Psoas muscle (tissue), 8 donors: ENCODE measurements around the gene GAMT. TPM values are rescaled to one million over a fixed set of nuclear protein-coding genes. Genes with fewer than 3 reads are reported as not detected.

Experiments used
- ATAC-seq, 4 donors: fragments of 200-7000 bp; cut with Tn5 transposase; one replicate each; pipeline ENCODE4 v1.9.1; 2020; ENCODE audit warnings: moderate library complexity in 3 of 4, mild to moderate bottlenecking in 2 of 4
- DNase-seq, 2 donors: peaks; one replicate each; pipeline ENCODE4 v3.0.0-alpha.2; 2020
- H3K27ac ChIP-seq: fragments of 200-600 bp; one replicate; pipeline ENCODE4 v1.8.0; 2022
- H3K27me3 ChIP-seq, 3 donors: fragments of 200-600 bp in 1 of 3; one replicate each; pipeline versions ENCODE4 v1.6.1 to v1.8.0; 2013 to 2022; ENCODE audit warnings: low read length in 2 of 3, mild to moderate bottlenecking in 2 of 3, moderate library complexity in 1 of 3; ENCODE audit not compliant: insufficient read depth in 3 of 3
- H3K36me3 ChIP-seq, 2 donors: fragments of 200-600 bp in 1 of 2; one replicate each; pipeline versions ENCODE4 v1.6.1 to v1.8.0; 2013 to 2022; ENCODE audit warnings: low read depth in 1 of 2, mild to moderate bottlenecking in 1 of 2, moderate library complexity in 1 of 2; ENCODE audit not compliant: insufficient read depth in 1 of 2
- H3K4me1 ChIP-seq: fragments of 200-600 bp; one replicate; pipeline ENCODE4 v1.8.0; 2022
- H3K4me3 ChIP-seq: fragments of 200-600 bp; one replicate; pipeline ENCODE4 v1.8.0; 2022; ENCODE audit warnings: mild to moderate bottlenecking
- H3K9me3 ChIP-seq: fragments of 200-600 bp; one replicate; pipeline ENCODE4 v1.8.0; 2022
- CTCF ChIP-seq: fragments of 200-600 bp; IDR thresholded peaks from one replicate; pipeline ENCODE4 v1.8.0; 2022; ENCODE audit warnings: antibody characterized with exemption
- WGBS, 3 donors: extraction: QIAGEN DNeasy Blood & Tissue Kit; methylation state at CpG; one replicate each; pipeline versions ENCODE4 v1.1.6 to v1.1.7; 2013; 5-methylcytosine and 5-hydroxymethylcytosine counted together
- intact Hi-C, 2 donors: fragments of 100-400 bp; cut with DNase I; formaldehyde crosslinking; loops; one replicate each; pipeline versions ENCODE4 v1.11.0 to v1.14.2; 2022
- polyA plus RNA-seq, 3 donors: library from polyadenylated mRNA; stranded (reverse); fragments of 200-250 nt; gene quantifications; one replicate each; pipeline ENCODE4 v1.2.3, GENCODE V29; 2013
- total RNA-seq, 4 donors: library from RNA; stranded (reverse); fragmentation: NEBNext Ultra II Directional in 2 of 4; extraction: Animal tissue kit (Norgen Biotek cat#: 25700) in 2 of 4; gene quantifications; one replicate each; pipeline versions ENCODE4 v1.2.1 to v1.2.4, GENCODE V29; 2021 to 2023
- donor health status: healthy with polysubstance abuse.
- donor health status: DM: no; HTN: no; CAD: no; lungs with moderate emphysema.
- donor health status: Bipolar disorder and iron deficiency.
- donor health status: healthy.
- donor health status: DM: yes; HTN: yes; CAD: no.
- donor health status: DM: no; HTN: no; CAD: no.
- donor health status: DM: no; HTN: no; CAD: no.
- donor health status: DM: yes; HTN: yes; CAD: no.

The GAMT gene
- total and polyA plus RNA-seq, 7 donors: 162 to 464 (median 237) TPM

- intact Hi-C loops: no loop called here
These were observed 24.0 kb downstream of the GAMT start for GRCh38 chr19:1377176-1377964.

GRCh38 chr19:1376415-1376805 is 24.9 kb downstream of the GAMT start:
- no peaks in the 10 kb centered on the region for H3K9me3 ChIP-seq
- DNase-seq: no peak
- WGBS, 3 donors: 91 to 93% (median 93%) methylated on average over 17 of the region's 17 CpGs
- ATAC-seq: no peak
- TF ChIP-seq CTCF: no peak
- intact Hi-C loops: no loop called here
- peaks cover 0 to 53% of the 10 kb centered on the region in 2 donors for H3K36me3 ChIP-seq
- H3K4me3 ChIP-seq: no peak overlapping the region
- H3K27me3 ChIP-seq: no peaks in the 10 kb centered on the region
- H3K27ac ChIP-seq: no peak overlapping the region
- no peaks in the 10 kb centered on the region for H3K4me1 ChIP-seq

More at GRCh38 chr19:1377176-1377964, 24.0 kb downstream of the GAMT start:
- Histone ChIP-seq H3K27me3 (no peaks in the 10 kb centered on the region), H3K4me1 (peaks cover 5% of the 10 kb centered on the region), H3K36me3 (peaks cover 0 to 43% of the 10 kb centered on the region in 2 donors), H3K4me3 (no peak overlapping the region), H3K9me3 (no peaks in the 10 kb centered on the region), H3K27ac (no peak overlapping the region)
- DNase-seq (no peak), ATAC-seq (no peak)
- no peak for TF ChIP-seq CTCF
- WGBS, 3 donors: 94 to 96% (median 95%) methylated on average over 43 of the region's 43 CpGs

- DNase-seq (no peak), ATAC-seq (peak in 3 of 4 donors; percentile 28 to 53 (median 35))
- 68 to 80% (median 76%) methylated on average over 12 of the region's 12 CpGs for WGBS, 3 donors
- no peaks in the 10 kb centered on the region for H3K9me3 ChIP-seq
- H3K36me3 ChIP-seq: peaks cover 3 to 75% of the 10 kb centered on the region in 2 donors
- no peak for TF ChIP-seq CTCF
- H3K4me1 ChIP-seq: no peaks in the 10 kb centered on the region
- no peak overlapping the region for H3K4me3 ChIP-seq
- peak overlapping the region; percentile 41 for H3K27ac ChIP-seq
- intact Hi-C loops: loop anchor here in 1 of 2 donors (5.0 kb wide), 1 partner anchor 52 kb away; no protein-coding TSS in a partner anchor
- no peaks in the 10 kb centered on the region for H3K27me3 ChIP-seq
These were observed 27.1 kb downstream of the GAMT start for GRCh38 chr19:1374250-1374577.

GRCh38 chr19:1373534-1374249 is 27.6 kb downstream of the GAMT start:
- Histone ChIP-seq H3K4me3 (no peak overlapping the region), H3K4me1 (no peaks in the 10 kb centered on the region), H3K27me3 (no peaks in the 10 kb centered on the region), H3K27ac (peak overlapping the region; percentile 41), H3K36me3 (peaks cover 3 to 78% of the 10 kb centered on the region in 2 donors), H3K9me3 (no peaks in the 10 kb centered on the region)
- DNase-seq (peak in 1 of 2 donors; percentile 72), ATAC-seq (peak; percentile 25 to 48 (median 38))
- 46 to 56% (median 48%) methylated on average over 22 of the region's 22 CpGs for WGBS, 3 donors
- intact Hi-C loops: loop anchor here in 1 of 2 donors (5.0 kb wide), 1 partner anchor 51 kb away; no protein-coding TSS in a partner anchor
- TF ChIP-seq CTCF: no peak
